A549 treated with Mapracorat at 1 μM for 4 hours (cell line): ENCODE data around the gene WNT9B. TPM values are rescaled to one million over a fixed set of nuclear protein-coding genes. Genes with fewer than 3 reads are reported as not detected.

ENCODE experiments used
- total RNA-seq: library from RNA; stranded (reverse); fragments of 200-300 nt; extraction: Qiagen RNA extraction; gene quantifications from 5 replicates; pipeline ENCODE4 v1.2.3, GENCODE V29; 2022

Gene WNT9B
- not detected in 5 replicates for total RNA-seq

GRCh38 chr17:46851029-46851741, at the start of gene WNT9B:
Gene WNT9B, plus strand, starts transcription at chr17:46851583. Its CDS starts 56 bp downstream, at chr17:46851639.

DNA sequence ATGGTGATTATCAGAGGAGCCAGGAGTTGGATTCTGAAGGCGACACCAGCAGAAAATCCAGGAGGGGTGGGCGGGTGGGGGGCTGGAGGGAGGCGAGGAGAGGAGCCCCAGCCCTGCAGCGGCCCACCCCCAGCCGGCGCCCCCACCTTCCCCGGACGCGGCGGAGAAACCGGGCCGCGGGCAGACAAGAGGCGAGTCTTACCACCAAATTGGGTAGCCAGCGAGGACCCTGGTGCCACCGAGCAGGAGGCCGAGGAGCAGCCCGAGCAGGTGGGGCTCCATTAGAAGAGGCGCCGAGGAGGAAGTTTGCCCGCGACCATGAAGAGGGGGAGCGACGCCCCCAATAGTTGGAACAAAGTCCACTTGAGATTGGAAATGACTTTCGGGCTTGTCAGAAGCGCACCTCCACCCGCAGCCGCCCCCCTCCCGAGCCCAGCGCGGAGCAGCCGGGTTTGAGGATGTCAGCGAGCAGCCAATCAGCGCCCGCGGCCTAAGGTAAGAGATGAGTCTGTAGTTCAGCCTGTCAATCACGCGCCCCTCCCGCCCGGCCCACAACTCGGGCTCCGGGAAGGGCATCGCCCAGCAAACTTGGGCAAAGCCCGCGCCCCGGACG, 33.0 kb upstream of the WNT9B start, which contains the start of gene WNT3:
WNT3 (minus strand) TSS at position 377 of the 613 bp plus-strand sequence; CDS start at position 282, 95 bp downstream.

GRCh38 chr17:46922804-46923635, 71.6 kb downstream of the WNT9B start, which contains the start of gene GOSR2:
Gene GOSR2, plus strand, starts transcription at chr17:46923160. Its CDS starts 33 bp downstream, at chr17:46923193.

Other genes starting within 250 kb of the WNT9B start
- gene WNT3, start 32.9 kb upstream of the WNT9B start, total RNA-seq = 3.6 to 5.1 TPM (median 4.4 TPM) in 5 replicates
- gene GOSR2, start 71.6 kb downstream of the WNT9B start, total RNA-seq = 29.5 to 42.0 TPM (median 38.4 TPM) in 5 replicates
- gene RPRML, start 127.7 kb downstream of the WNT9B start, total RNA-seq = 0.57 to 1.1 TPM (median 0.63 TPM) in 5 replicates